Spleen (tissue), 11 donors: ENCODE data around the gene RNF150. TPM values are rescaled to one million over a fixed set of nuclear protein-coding genes. Genes with fewer than 3 reads are reported as not detected.

Experiments
- DNase-seq: peaks from one replicate; pipeline ENCODE4 v3.0.0-alpha.2; 2020
- H3K27ac ChIP-seq, 8 donors: fragments of 200-600 bp; sonication (generic) in 7 of 8; 1 replicate in 4 of 8; 2 replicates in 4 of 8; pipeline versions ENCODE4 v1.5.0 to v1.8.0; 2016 to 2021; ENCODE audit warnings: inconsistent platforms in 4 of 8, mild to moderate bottlenecking in 4 of 8, moderate library complexity in 1 of 8
- H3K27me3 ChIP-seq, 7 donors: fragments of 200-600 bp; sonication (generic) in 6 of 7; replicated peaks in 1 of 7; 1 replicate in 4 of 7; 2 replicates in 3 of 7; pipeline versions ENCODE4 v1.5.0 to v1.8.0; 2016 to 2021; ENCODE audit warnings: inconsistent platforms in 3 of 7, mild to moderate bottlenecking in 1 of 7
- H3K36me3 ChIP-seq, 6 donors: fragments of 200-600 bp; sonication (generic) in 5 of 6; 1 replicate in 4 of 6; 2 replicates in 2 of 6; pipeline versions ENCODE4 v1.5.0 to v1.8.0; 2016 to 2021; ENCODE audit warnings: inconsistent platforms in 2 of 6
- H3K4me1 ChIP-seq, 6 donors: fragments of 200-600 bp; sonication (generic) in 5 of 6; 1 replicate in 3 of 6; 2 replicates in 3 of 6; pipeline versions ENCODE4 v1.5.0 to v1.8.0; 2016 to 2021; ENCODE audit warnings: inconsistent platforms in 3 of 6
- H3K4me3 ChIP-seq, 8 donors: fragments of 200-600 bp; sonication (generic) in 7 of 8; 1 replicate in 4 of 8; 2 replicates in 4 of 8; pipeline versions ENCODE4 v1.5.0 to v1.8.0; 2016 to 2021; ENCODE audit warnings: inconsistent platforms in 4 of 8, mild to moderate bottlenecking in 4 of 8, moderate library complexity in 2 of 8
- H3K9me3 ChIP-seq, 8 donors: fragments of 200-600 bp; sonication (generic) in 7 of 8; 1 replicate in 4 of 8; 2 replicates in 4 of 8; pipeline versions ENCODE4 v1.5.0 to v1.8.0; 2016 to 2021; ENCODE audit warnings: inconsistent platforms in 4 of 8
- POLR2A ChIP-seq, 3 donors: fragments of 450-650 bp; IDR thresholded peaks; one replicate each; pipeline ENCODE4 v1.5.1; 2017; ENCODE audit warnings: antibody characterized with exemption in 3 of 3, mild to moderate bottlenecking in 1 of 3
- POLR2AphosphoS5 ChIP-seq, 3 donors: sonication (generic); formaldehyde crosslinking; IDR thresholded peaks; one replicate each; pipeline ENCODE4 v1.5.1; 2017; ENCODE audit warnings: antibody characterized with exemption in 3 of 3
- WGBS, 5 donors: extraction: QIAGEN DNeasy Blood & Tissue Kit in 3 of 5; methylation state at CpG; one replicate each; pipeline versions ENCODE4 v1.1.5 to v1.1.7; 2013 to 2018; 5-methylcytosine and 5-hydroxymethylcytosine counted together
- intact Hi-C: fragments of 100-400 bp; cut with DNase I; formaldehyde crosslinking; loops from one replicate; pipeline ENCODE4 v1.15.0; 2023; ENCODE audit warnings: low total_unique reads
- polyA plus RNA-seq, 3 donors: library from polyadenylated mRNA; stranded (reverse); fragments of 200-250 nt; gene quantifications; one replicate each; pipeline ENCODE4 v1.2.1, GENCODE V29; 2013
- total RNA-seq, 7 donors: library from RNA; depleted of rRNA in 3 of 7; stranded (reverse); fragments of >200 nt in 3 of 7; fragmentation: NEBNext Ultra II Directional in 4 of 7; extraction: Animal tissue kit (Norgen Biotek cat#: 25700) in 4 of 7; gene quantifications; one replicate each; pipeline versions ENCODE4 v1.1.0 to v1.2.1, GENCODE V29; 2016 to 2021
- TF ChIP-seq, protein P1 (sequence below), 11 experiments: fragments of 200-600 bp in 7 of 11; fragments of 450-650 bp in 4 of 11; sonication (generic) in 4 of 11; IDR thresholded peaks in 8 of 11; conservative IDR thresholded peaks in 3 of 11; 1 replicate in 7 of 11; 2 replicates in 4 of 11; pipeline versions ENCODE4 v1.4.0 to v1.8.0; 2016 to 2021; ENCODE audit warnings: antibody characterized with exemption in 11 of 11, inconsistent platforms in 4 of 11, mild to moderate bottlenecking in 1 of 11
- donor health status: healthy with polysubstance abuse.
- donor health status: DM: no; HTN: no; CAD: no; lungs with moderate emphysema.
- donor health status: DM: no; HTN: no; CAD: no.
- donor health status: Bipolar disorder and iron deficiency.
- donor health status: healthy.
- donor health status: DM: no; HTN: no; CAD: no.
- donor health status: DM: yes; HTN: yes; CAD: no.

The RNF150 gene
- total and polyA plus RNA-seq, 10 donors, result 1.2 to 42.1 (median 19.2) TPM

DNA sequence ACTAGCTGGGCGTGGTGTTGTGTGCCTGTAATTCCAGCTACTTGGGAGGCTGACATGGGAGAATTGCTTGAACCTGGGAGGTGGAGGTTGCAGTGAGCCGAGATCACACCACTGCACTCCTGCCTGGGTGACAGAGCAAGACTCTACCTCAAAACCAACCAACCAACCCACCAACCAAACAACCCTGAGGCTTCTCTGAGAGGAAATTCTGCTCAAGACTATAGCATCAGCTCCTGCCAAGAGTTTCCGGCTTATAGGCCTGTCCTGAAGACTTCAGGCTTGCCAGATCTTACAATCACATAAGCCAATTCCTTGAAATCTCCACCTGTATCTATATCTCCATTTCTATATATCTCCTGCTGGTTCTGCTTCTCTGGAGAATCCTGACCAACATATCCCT is 203.3 kb downstream of the RNF150 start:
- no peaks in the 10 kb centered on the region for H3K4me1 ChIP-seq
- H3K27me3 ChIP-seq, result peaks cover 0 to 6% (median 0%) of the 10 kb centered on the region in 7 donors
- no peak for DNase-seq
- WGBS, 5 donors, result 67 to 92% (median 76%) methylated on average over 3 of the region's 3 CpGs
- intact Hi-C loops, result no loop called here
- H3K9me3 ChIP-seq, result no peaks in the 10 kb centered on the region
- TF ChIP-seq POLR2A (IDR thresholded peaks at IDR 0.05) (no peak), POLR2AphosphoS5 (IDR thresholded peaks at IDR 0.05) (no peak)
- TF ChIP-seq, protein P1, sequence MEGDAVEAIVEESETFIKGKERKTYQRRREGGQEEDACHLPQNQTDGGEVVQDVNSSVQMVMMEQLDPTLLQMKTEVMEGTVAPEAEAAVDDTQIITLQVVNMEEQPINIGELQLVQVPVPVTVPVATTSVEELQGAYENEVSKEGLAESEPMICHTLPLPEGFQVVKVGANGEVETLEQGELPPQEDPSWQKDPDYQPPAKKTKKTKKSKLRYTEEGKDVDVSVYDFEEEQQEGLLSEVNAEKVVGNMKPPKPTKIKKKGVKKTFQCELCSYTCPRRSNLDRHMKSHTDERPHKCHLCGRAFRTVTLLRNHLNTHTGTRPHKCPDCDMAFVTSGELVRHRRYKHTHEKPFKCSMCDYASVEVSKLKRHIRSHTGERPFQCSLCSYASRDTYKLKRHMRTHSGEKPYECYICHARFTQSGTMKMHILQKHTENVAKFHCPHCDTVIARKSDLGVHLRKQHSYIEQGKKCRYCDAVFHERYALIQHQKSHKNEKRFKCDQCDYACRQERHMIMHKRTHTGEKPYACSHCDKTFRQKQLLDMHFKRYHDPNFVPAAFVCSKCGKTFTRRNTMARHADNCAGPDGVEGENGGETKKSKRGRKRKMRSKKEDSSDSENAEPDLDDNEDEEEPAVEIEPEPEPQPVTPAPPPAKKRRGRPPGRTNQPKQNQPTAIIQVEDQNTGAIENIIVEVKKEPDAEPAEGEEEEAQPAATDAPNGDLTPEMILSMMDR (IDR thresholded peaks at IDR 0.05 in 8 of 11, conservative IDR thresholded peaks at IDR 0.05 in 3 of 11), result no peak
- no peak overlapping the region for H3K4me3 ChIP-seq
- H3K27ac ChIP-seq, result no peak overlapping the region
- no peaks in the 10 kb centered on the region for H3K36me3 ChIP-seq

DNA sequence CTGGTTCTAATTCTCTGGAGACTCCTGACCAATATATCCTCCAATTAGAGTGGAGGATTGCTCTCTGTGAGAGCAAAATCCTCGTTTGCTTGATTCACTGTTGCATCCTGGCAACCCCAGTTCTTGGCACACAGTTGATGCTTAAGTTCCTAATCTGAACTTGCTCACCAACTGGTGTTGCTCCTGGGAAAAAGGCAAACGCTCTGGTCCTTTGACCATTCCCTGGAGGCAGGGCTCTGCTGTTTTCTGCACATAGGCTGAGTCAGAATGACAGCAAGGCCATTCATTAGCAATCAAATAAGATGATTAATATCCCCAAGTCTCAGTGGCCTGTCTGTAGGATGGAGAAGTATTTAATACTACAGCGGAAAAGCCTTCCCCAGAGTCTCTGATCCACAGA is 204.4 kb downstream of the RNF150 start:
- TF ChIP-seq POLR2A (IDR thresholded peaks at IDR 0.05) (no peak), POLR2AphosphoS5 (IDR thresholded peaks at IDR 0.05) (no peak)
- TF ChIP-seq, protein P1 (IDR thresholded peaks at IDR 0.05 in 8 of 11, conservative IDR thresholded peaks at IDR 0.05 in 3 of 11), result no peak
- Histone ChIP-seq H3K9me3 (no peaks in the 10 kb centered on the region), H3K27ac (no peak overlapping the region), H3K36me3 (no peaks in the 10 kb centered on the region), H3K4me1 (no peaks in the 10 kb centered on the region), H3K27me3 (peaks cover 0 to 6% (median 0%) of the 10 kb centered on the region in 7 donors), H3K4me3 (no peak overlapping the region)
- 46 to 57% (median 49%) methylated on average over 3 of the region's 3 CpGs for WGBS, 5 donors
- intact Hi-C loops, result no loop called here
- DNase-seq, result no peak

DNA sequence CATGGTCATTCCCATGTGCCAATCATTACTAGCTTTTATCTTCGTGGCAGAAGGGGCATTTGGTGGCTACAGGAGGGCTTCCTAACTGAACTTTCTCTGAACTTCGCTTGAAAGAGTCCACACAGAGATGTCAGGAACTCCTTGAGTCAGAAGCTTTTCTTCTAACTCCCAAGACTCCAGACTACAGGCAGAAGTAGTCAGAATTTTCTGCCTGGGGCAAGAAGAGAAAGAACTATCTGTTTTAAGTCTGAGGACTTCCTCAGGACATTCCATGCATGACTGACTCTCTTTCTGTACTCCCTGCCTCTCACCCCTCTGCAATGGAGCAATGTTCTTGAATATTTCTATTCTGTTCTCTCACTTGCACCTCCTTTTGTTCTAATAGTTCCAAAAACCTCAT is 206.6 kb downstream of the RNF150 start:
- WGBS, 5 donors, result 52 to 66% (median 64%) methylated on average over 2 of the region's 2 CpGs
- Histone ChIP-seq H3K4me1 (no peaks in the 10 kb centered on the region), H3K36me3 (no peaks in the 10 kb centered on the region), H3K27ac (peak overlapping the region in 2 of 8 donors; percentile 19 to 54), H3K4me3 (no peak overlapping the region), H3K27me3 (peaks cover 0 to 6% (median 0%) of the 10 kb centered on the region in 7 donors), H3K9me3 (no peaks in the 10 kb centered on the region)
- TF ChIP-seq POLR2A (IDR thresholded peaks at IDR 0.05), result no peak
- TF ChIP-seq, protein P1 (IDR thresholded peaks at IDR 0.05 in 8 of 11, conservative IDR thresholded peaks at IDR 0.05 in 3 of 11), result no peak
- no peak for TF ChIP-seq POLR2AphosphoS5 (IDR thresholded peaks at IDR 0.05)
- DNase-seq, result no peak
- intact Hi-C loops, result no loop called here

DNA sequence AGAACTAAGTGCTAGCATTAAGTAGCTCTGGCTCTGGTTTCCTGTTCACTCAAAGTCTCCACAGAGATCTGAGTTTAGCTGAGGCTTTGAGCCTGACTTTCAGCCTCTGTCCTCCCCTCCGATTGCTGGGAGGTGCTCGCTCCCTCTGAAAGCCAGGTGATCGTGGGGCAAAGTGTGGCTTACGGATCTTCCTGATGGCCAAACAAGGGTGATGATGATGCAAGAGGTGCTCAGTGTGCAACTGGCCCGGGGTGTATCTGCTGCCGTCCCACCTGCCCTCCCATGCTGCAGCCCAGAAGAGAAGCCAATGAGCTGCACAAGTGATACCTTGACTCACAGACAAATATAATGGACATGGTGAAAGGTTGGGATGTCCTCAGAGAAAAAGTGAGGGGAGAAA is 207.9 kb downstream of the RNF150 start:
- H3K36me3 ChIP-seq, result no peaks in the 10 kb centered on the region
- H3K4me3 ChIP-seq, result no peak overlapping the region
- intact Hi-C loops, result no loop called here
- no peak overlapping the region for H3K27ac ChIP-seq
- 81 to 95% (median 89%) methylated on average over 5 to 6 of the region's 6 CpGs for WGBS, 5 donors
- H3K4me1 ChIP-seq, result no peaks in the 10 kb centered on the region
- DNase-seq, result no peak
- peaks cover 0 to 7% (median 0%) of the 10 kb centered on the region in 8 donors for H3K9me3 ChIP-seq
- TF ChIP-seq POLR2AphosphoS5 (IDR thresholded peaks at IDR 0.05), result no peak
- TF ChIP-seq, protein P1 (IDR thresholded peaks at IDR 0.05 in 8 of 11, conservative IDR thresholded peaks at IDR 0.05 in 3 of 11), result no peak
- no peak for TF ChIP-seq POLR2A (IDR thresholded peaks at IDR 0.05)
- H3K27me3 ChIP-seq, result no peaks in the 10 kb centered on the region
